H1 (cell line): ENCODE results near the gene HMG20A. TPM values are rescaled to one million over a fixed set of nuclear protein-coding genes. Genes with fewer than 3 reads are reported as not detected.

Experiments
- CHD7 ChIP-seq: fragments of 300-600 bp; sonication (generic); IDR thresholded peaks from 2 replicates; pipeline ENCODE4 v1.7.1; 2012; ENCODE audit warnings: low read length, moderate library complexity, mild to moderate bottlenecking, inconsistent platforms; ENCODE audit not compliant: insufficient replicate concordance
- SP2 ChIP-seq: IDR thresholded peaks from 2 replicates; pipeline ENCODE4 v1.6.1; 2012; ENCODE audit warnings: mild to moderate bottlenecking, low read length, inconsistent platforms
- polyA plus RNA-seq, 7 experiments: library from polyadenylated mRNA; depleted of rRNA in 3 of 7; stranded (reverse) in 5 of 7; unstranded in 2 of 7; fragments of >200 nt in 5 of 7; fragments of 200-250 nt in 2 of 7; gene quantifications; 1 replicate in 5 of 7; 2 replicates in 1 of 7; 4 replicates in 1 of 7; pipeline versions ENCODE4 v1.2.1 to v1.2.3, GENCODE V29; 2011 to 2013; ENCODE audit warnings: missing spikeins in 2 of 7, mixed read lengths in 2 of 7
- total RNA-seq: library from RNA; stranded (reverse); fragmentation: NEBNext Ultra II Directional; extraction: Animal tissue kit (Norgen Biotek cat#: 25700); gene quantifications from 2 replicates; pipeline ENCODE4 v1.2.1, GENCODE V29; 2021

Gene HMG20A
- total and polyA plus RNA-seq, 2 of the 8 experiments (the other 6 are each of a cell fraction or from before 2014, with no cell fraction given), result 52.1 to 59.7 TPM

GRCh38 chr15:77517579-77517978 is 96.9 kb downstream of the HMG20A start (continued):
- TF ChIP-seq CHD7, result no peak
- TF ChIP-seq SP2, result no peak
